ENCODE data around the gene CADM2.

GRCh38 chr3:85142626-85143025 lies 183.8 kb downstream of the CADM2 start:
- no peak for TF ChIP-seq CTCF (IDR thresholded peaks at IDR 0.05; ENCODE audit: low read depth, low read length, poor library complexity, severe bottlenecking)
- TF ChIP-seq EZH2phosphoT487 (IDR thresholded peaks at IDR 0.05; ENCODE audit: borderline replicate concordance, low read length) = no peak

Data from DOHH2 (cell line).